ENCODE results near the gene FOXO6.

- no peak for TF ChIP-seq CTCF (optimal IDR thresholded peaks at IDR 0.05 in 1 of 3, IDR thresholded peaks at IDR 0.05 in 1 of 3, conservative IDR thresholded peaks at IDR 0.05 in 1 of 3; ENCODE audit: extremely low read depth in 1 of 3, insufficient read depth in 2 of 3, low read length in 3 of 3)
- TF ChIP-seq EZH2 (IDR thresholded peaks at IDR 0.05; ENCODE audit: low read length) = no peak
These were observed 61.1 kb downstream of the FOXO6 start for GRCh38 chr1:41422306-41422705.
